DMS153 treated with DMSO at 0.1 percent for 48 hours (cell line): Measurements from ENCODE around the gene CHD9NB.
"Not testable (repeated sequence)": the region's sequence is repeated elsewhere in the genome, so short reads cannot be mapped to it uniquely, and the experiment has no call there.

Source experiments
- DNase-seq: peaks from one replicate; lab custom pipeline; 2025; ENCODE audit not compliant: unreplicated experiment; lab: John Stamatoyannopoulos, UW

CHD9NB gene

GRCh38 chr16:53084141-53084541 is 31.4 kb upstream of the CHD9NB start:
- DNase-seq, result no peak

GRCh38 chr16:53083119-53083518 is 30.4 kb upstream of the CHD9NB start:
- DNase-seq, result no peak

- DNase-seq, result no peak
These were observed 29.8 kb upstream of the CHD9NB start for GRCh38 chr16:53082509-53082908.

DNA sequence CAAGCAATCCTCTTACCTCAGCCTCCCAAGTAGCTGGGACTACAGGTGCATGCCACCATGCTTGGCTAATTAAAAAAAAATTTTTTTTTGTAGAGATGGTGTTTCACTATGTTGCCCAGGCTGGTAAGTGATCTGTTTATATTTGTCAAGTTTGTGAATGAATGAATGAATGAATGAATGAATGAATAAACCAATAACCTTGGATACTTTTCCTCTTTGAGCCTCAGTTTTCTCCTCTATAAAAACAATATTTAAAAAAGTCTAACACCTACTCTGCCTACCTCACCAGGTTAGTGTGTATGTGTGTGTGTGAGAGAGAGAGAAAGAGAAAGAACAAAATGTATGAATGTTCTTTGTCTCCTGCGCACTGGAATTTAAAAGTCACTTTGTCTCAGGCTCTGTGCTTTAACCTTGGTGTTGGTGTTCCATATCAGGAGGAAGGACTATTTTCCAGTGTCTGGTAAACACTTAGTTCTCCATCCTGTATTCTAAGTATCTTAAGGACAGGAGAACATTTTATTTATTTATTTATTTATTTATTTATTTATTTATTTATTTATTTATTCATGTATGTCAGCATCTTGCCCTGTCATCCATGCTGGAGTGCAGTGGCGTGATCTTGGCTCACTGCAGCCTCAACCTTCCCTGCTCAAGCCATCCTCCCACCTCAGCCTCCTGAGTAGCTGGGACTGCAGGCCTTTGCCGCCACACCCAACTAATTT is 29.1 kb upstream of the CHD9NB start:
- no peak for DNase-seq

GRCh38 chr16:53081032-53081424 is 28.3 kb upstream of the CHD9NB start:
- no peak for DNase-seq

- DNase-seq, result no peak
These were observed 27.8 kb upstream of the CHD9NB start for GRCh38 chr16:53080345-53081031.

DNA sequence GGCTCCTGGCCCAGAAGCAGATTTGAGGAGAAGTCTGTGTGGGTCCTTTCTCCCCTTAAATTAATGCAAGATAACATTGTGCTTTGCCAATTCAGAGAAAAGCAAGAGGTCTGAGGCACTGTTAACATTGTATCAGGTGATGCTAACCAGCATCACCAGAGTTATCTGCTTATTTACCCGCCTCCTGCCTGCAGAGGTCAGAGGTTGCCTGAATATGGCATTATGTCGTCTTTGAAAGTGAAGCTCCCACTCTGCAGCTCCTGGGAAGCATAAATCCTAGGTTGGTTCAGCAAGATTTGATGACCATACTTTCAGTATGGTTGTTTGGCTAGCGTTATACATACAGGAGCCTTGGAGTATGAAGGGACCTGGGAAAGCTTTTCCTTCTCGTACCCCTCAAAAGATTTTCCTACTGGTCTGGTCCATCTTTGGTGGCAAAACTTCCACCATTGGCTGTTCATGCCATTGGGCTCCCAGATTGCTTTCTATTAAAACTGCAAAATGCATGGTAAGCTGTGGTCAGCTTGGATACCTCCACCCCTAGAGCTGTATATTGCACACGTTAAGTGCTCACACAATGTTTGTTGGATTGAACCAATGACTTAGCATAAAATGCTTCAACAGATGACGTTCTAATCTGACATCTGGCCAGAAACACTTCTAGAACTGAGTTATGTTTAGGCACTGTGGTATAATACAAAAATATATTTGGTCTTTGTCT is 26.2 kb upstream of the CHD9NB start:
- DNase-seq, result no peak

DNA sequence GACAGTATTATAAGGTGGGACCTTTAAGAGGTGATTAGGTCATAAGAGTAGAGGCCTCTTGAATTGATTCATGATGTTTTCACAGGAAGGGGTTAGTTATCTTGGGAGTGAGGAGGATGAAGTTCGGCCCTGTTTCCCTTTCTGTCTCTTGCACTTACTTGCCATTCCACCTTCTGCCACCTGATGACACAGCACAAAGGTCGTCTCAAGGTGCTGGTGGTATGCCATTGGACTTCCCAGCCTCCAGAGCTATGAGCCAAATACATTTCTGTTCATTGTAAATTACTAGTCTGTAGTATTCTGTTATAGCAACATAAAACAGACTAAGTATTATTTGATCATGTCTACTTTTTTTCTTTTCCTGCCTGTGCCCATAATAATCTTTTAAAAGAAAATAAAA is 25.6 kb upstream of the CHD9NB start:
- no peak for DNase-seq

GRCh38 chr16:53075461-53075860 is 22.8 kb upstream of the CHD9NB start:
- not testable (repeated sequence) for DNase-seq

GRCh38 chr16:53074296-53074695 is 21.6 kb upstream of the CHD9NB start:
- DNase-seq, result not testable (repeated sequence)

- no peak for DNase-seq
These were observed 20.3 kb upstream of the CHD9NB start for GRCh38 chr16:53073022-53073421.

GRCh38 chr16:53071748-53072301 is 19.1 kb upstream of the CHD9NB start:
- no peak for DNase-seq

DNA sequence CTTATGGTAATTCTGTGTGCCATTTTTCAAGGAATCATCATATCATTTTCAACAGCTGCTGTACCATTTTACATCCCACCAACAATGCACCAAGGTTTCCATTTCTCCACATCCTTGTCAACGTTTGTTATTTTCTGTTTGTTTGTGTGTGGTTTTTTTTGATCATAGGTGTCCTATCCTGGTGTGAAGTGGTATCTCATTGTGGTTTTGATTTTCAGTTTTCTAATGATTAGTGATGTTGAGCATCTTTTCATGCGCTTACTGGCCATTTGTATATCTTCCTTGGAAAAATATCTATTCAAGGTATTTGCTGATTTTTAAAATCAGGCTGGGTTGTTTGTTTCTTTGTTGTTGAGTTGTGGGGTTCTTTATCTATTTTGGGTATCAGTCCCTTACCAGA is 17.1 kb upstream of the CHD9NB start:
- no peak for DNase-seq

- no peak for DNase-seq
These were observed 15.7 kb upstream of the CHD9NB start for GRCh38 chr16:53068423-53068833.

GRCh38 chr16:53067675-53068074 is 15.0 kb upstream of the CHD9NB start:
- DNase-seq, result no peak

DNA sequence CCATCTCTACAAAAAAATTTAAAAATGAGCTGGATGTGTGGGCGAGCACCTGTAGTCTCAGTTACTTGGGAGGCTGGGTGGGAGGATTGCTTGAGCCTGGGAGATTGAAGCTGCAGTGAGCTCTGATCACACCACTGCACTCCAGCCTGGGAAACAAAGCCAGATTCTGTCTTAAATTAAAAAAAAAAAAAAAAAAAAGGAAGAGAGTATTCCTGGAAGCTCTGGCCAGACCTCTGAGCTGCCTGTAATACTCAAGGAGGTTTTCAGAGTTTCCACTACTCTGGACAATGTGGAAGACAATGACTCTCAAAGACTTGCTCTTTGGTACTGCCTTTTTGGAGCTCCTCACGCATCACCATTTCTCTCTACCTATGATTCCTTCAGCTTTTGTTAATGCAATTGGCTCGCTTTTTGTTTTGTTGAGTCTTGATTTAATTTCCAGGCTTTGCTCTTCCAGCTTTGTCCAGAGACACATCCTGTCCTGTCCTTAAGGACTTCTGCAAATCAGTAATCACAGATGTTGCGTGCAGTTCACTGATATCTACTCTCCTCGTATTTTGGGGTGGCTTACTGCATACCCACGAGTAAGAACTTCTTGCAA is 12.9 kb upstream of the CHD9NB start:
- no peak for DNase-seq

DNA sequence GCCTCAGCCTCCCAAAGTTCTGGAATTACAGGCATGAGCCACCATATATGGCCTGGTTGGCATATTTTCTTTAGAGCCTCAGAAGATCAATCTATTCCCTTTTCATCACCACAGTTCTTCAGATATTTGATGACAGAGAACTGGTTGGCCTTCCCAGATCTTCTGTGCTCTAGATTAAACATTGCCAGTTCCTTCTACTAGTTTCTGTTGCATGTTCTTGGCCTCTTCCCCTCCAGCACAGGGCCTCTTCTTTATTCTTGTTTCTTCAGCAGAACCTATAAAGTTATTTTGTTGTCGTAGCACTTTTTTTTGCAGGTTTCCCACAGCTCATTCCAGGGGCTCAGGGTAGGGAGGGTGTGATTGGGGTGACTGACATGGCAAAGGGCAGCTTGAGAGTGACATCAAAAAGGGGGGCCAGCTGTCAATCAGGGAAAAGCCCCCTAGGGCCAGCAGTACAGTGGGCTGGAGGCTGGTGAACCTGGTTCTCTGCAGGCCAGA is 11.4 kb upstream of the CHD9NB start:
- no peak for DNase-seq

GRCh38 chr16:53061701-53062159 is 9.0 kb upstream of the CHD9NB start:
- no peak for DNase-seq

- no peak for DNase-seq
These were observed 8.6 kb upstream of the CHD9NB start for GRCh38 chr16:53061256-53061655.

GRCh38 chr16:53059672-53060071 is 7.0 kb upstream of the CHD9NB start:
- DNase-seq, result no peak

- no peak for DNase-seq
These were observed 6.2 kb upstream of the CHD9NB start for GRCh38 chr16:53058882-53059281.
